ENCODE measurements around the gene PER1.

The PER1 gene

GRCh38 chr17:8176197-8176940 lies 24.2 kb upstream of the PER1 start, which contains the start of gene TMEM107:
Gene TMEM107 (minus strand): TSS chr17:8176380. CDS start chr17:8176286, 94 bp downstream.
- no peak for TF ChIP-seq CTCF (IDR thresholded peaks at IDR 0.05)

- TF ChIP-seq CTCF (IDR thresholded peaks at IDR 0.05), result no peak
Measured at GRCh38 chr17:8175795-8176196, 23.6 kb upstream of the PER1 start.

GRCh38 chr17:8173871-8174322 lies 21.7 kb upstream of the PER1 start:
- TF ChIP-seq CTCF (IDR thresholded peaks at IDR 0.05), result no peak

- TF ChIP-seq CTCF (IDR thresholded peaks at IDR 0.05), result no peak
Measured at GRCh38 chr17:8173056-8173870, 21.1 kb upstream of the PER1 start.

- TF ChIP-seq CTCF (IDR thresholded peaks at IDR 0.05), result no peak
Measured at GRCh38 chr17:8167526-8167925, 15.3 kb upstream of the PER1 start.

GRCh38 chr17:8166731-8167130 lies 14.5 kb upstream of the PER1 start:
- TF ChIP-seq CTCF (IDR thresholded peaks at IDR 0.05), result no peak

GRCh38 chr17:8164815-8165131 lies 12.6 kb upstream of the PER1 start:
- TF ChIP-seq CTCF (IDR thresholded peaks at IDR 0.05), result no peak
